H1 (cell line): ENCODE data around the gene ADAMTS3. TPM values are rescaled to one million over a fixed set of nuclear protein-coding genes. Genes with fewer than 3 reads are reported as not detected.

Experiments used
- CTCF ChIA-PET: fragments of 300-600 bp; sonication (Branson Sonifier 250); formaldehyde crosslinking; loops from one replicate; lab custom pipeline; 2021; ENCODE audit not compliant: partially characterized antibody; lab: Charles Lee
- POLR2A ChIA-PET: fragments of 300-600 bp; sonication (Branson Sonifier 250); formaldehyde crosslinking; loops from one replicate; lab custom pipeline; 2021; ENCODE audit warnings: inconsistent platforms; ENCODE audit not compliant: partially characterized antibody; lab: Charles Lee
- DNase-seq, 2 experiments: peaks; one replicate each; pipeline versions ENCODE4 v3.0.0 to v3.0.0-alpha.2; 2010 to 2022; ENCODE audit warnings: low spot score in 2 of 2, low read depth in 1 of 2, mixed read lengths in 1 of 2
- FAIRE-seq: peaks from 2 replicates; lab custom pipeline; 2011; peaks lifted over from hg19 to GRCh38; lab: Jason Lieb, UNC
- H2AFZ ChIP-seq: 2 replicates; pipeline ENCODE4 v1.8.1; 2012; ENCODE audit warnings: low read length, inconsistent platforms
- H2AK5ac ChIP-seq: 2 replicates; pipeline ENCODE4 v1.6.1; 2013; ENCODE audit warnings: low read depth, low read length
- H2BK120ac ChIP-seq: replicated peaks from 2 replicates; pipeline ENCODE3; 2013; ENCODE audit warnings: low read depth, low read length, inconsistent platforms
- H2BK12ac ChIP-seq: 2 replicates; pipeline ENCODE4 v1.6.1; 2013; ENCODE audit warnings: low read depth, low read length
- H2BK15ac ChIP-seq: 2 replicates; pipeline ENCODE4 v1.6.1; 2013; ENCODE audit warnings: low read length
- H2BK20ac ChIP-seq: 2 replicates; pipeline ENCODE4 v1.6.1; 2013; ENCODE audit warnings: low read length
- H2BK5ac ChIP-seq: 2 replicates; pipeline ENCODE4 v1.6.1; 2013; ENCODE audit warnings: low read depth, low read length
- H3K14ac ChIP-seq: 2 replicates; pipeline ENCODE4 v1.6.1; 2013; ENCODE audit warnings: inconsistent platforms; ENCODE audit not compliant: insufficient read length
- H3K18ac ChIP-seq: 2 replicates; pipeline ENCODE4 v1.6.1; 2013; ENCODE audit warnings: low read length; ENCODE audit errors: extremely low read depth
- H3K23ac ChIP-seq: 2 replicates; pipeline ENCODE4 v1.6.1; 2013; ENCODE audit warnings: inconsistent platforms; ENCODE audit not compliant: insufficient read length
- H3K23me2 ChIP-seq: 2 replicates; pipeline ENCODE4 v1.6.1; 2013; ENCODE audit warnings: low read depth, low read length
- H3K27ac ChIP-seq: 2 replicates; pipeline ENCODE4 v1.6.1; 2011; ENCODE audit warnings: low read depth, low read length, inconsistent platforms
- H3K27me3 ChIP-seq, 4 experiments: replicated peaks in 1 of 4; 1 replicate in 1 of 4; 2 replicates in 3 of 4; pipeline versions ENCODE4 v1.6.1 to v1.8.1; 2011 to 2013; ENCODE audit warnings: low read length in 3 of 4, mild to moderate bottlenecking in 3 of 4, inconsistent platforms in 2 of 4, mixed read lengths in 2 of 4, moderate library complexity in 1 of 4; ENCODE audit not compliant: control insufficient read depth in 3 of 4, insufficient read depth in 3 of 4; ENCODE audit errors: extremely low read depth in 1 of 4
- H3K36me3 ChIP-seq, 4 experiments: 2 replicates each; pipeline versions ENCODE4 v1.6.1 to v1.8.1; 2011 to 2013; ENCODE audit warnings: mild to moderate bottlenecking in 4 of 4, low read length in 3 of 4, moderate library complexity in 2 of 4, control low read depth in 1 of 4, inconsistent platforms in 1 of 4; ENCODE audit not compliant: insufficient read depth in 4 of 4, control insufficient read depth in 2 of 4
- H3K4ac ChIP-seq: replicated peaks from 2 replicates; pipeline ENCODE3; 2013; ENCODE audit warnings: low read length, low read depth, mixed read lengths, inconsistent platforms; ENCODE audit not compliant: insufficient read length
- H3K4me1 ChIP-seq, 4 experiments: replicated peaks in 1 of 4; 1 replicate in 1 of 4; 2 replicates in 3 of 4; pipeline versions ENCODE4 v1.6.1 to v1.8.1; 2011 to 2013; ENCODE audit warnings: low read length in 3 of 4, inconsistent platforms in 2 of 4, mixed read lengths in 1 of 4; ENCODE audit not compliant: insufficient read depth in 4 of 4, control insufficient read depth in 3 of 4
- H3K4me2 ChIP-seq, 2 experiments: 2 replicates each; pipeline versions ENCODE4 v1.6.1 to v1.8.1; 2011 to 2013; ENCODE audit warnings: low read depth in 2 of 2, low read length in 2 of 2, control low read depth in 1 of 2, inconsistent platforms in 1 of 2, mild to moderate bottlenecking in 1 of 2; ENCODE audit not compliant: insufficient read depth in 1 of 2
- H3K4me3 ChIP-seq, 4 experiments: fragments of 200-600, 300-600 bp in 1 of 4; sonication (generic), shearing (Covaris generic), sonication (Bioruptor Twin) in 1 of 4; 2 replicates each; pipeline versions ENCODE4 v1.5.1 to v1.8.1; 2011 to 2016; ENCODE audit warnings: low read length in 4 of 4, low read depth in 3 of 4, control low read depth in 2 of 4, inconsistent platforms in 2 of 4, mild to moderate bottlenecking in 2 of 4, mixed read lengths in 1 of 4, moderate library complexity in 1 of 4; ENCODE audit not compliant: insufficient read depth in 2 of 4; ENCODE audit errors: extremely low read depth in 1 of 4
- H3K56ac ChIP-seq: replicated peaks from 2 replicates; pipeline ENCODE3; 2013; ENCODE audit warnings: low read depth, mild to moderate bottlenecking, mixed read lengths, low read length, inconsistent platforms; ENCODE audit not compliant: insufficient read length
- H3K79me1 ChIP-seq: 2 replicates; pipeline ENCODE4 v1.6.1; 2013; ENCODE audit warnings: low read depth, low read length, control low read depth
- H3K79me2 ChIP-seq, 2 experiments: 2 replicates each; pipeline versions ENCODE4 v1.6.1 to v1.8.1; 2012 to 2013; ENCODE audit warnings: low read length in 2 of 2, mild to moderate bottlenecking in 2 of 2, inconsistent platforms in 1 of 2; ENCODE audit not compliant: insufficient read depth in 2 of 2, control insufficient read depth in 1 of 2
- H3K9ac ChIP-seq, 4 experiments: replicated peaks in 1 of 4; 1 replicate in 1 of 4; 2 replicates in 3 of 4; pipeline versions ENCODE4 v1.6.1 to v1.8.1; 2011 to 2013; ENCODE audit warnings: low read depth in 3 of 4, low read length in 3 of 4, control low read depth in 2 of 4, mild to moderate bottlenecking in 2 of 4, moderate library complexity in 2 of 4, inconsistent platforms in 1 of 4; ENCODE audit errors: extremely low read depth in 1 of 4
- H3K9me3 ChIP-seq, 2 experiments: 2 replicates each; pipeline versions ENCODE4 v1.6.1 to v1.8.1; 2012 to 2013; ENCODE audit warnings: mild to moderate bottlenecking in 2 of 2, moderate library complexity in 2 of 2, control low read depth in 1 of 2, inconsistent platforms in 1 of 2, low read depth in 1 of 2, low read length in 1 of 2, mixed read lengths in 1 of 2; ENCODE audit not compliant: insufficient read depth in 2 of 2
- H4K20me1 ChIP-seq, 2 experiments: replicated peaks in 1 of 2; 2 replicates each; pipeline versions ENCODE3 to v1.8.1; 2011 to 2013; ENCODE audit warnings: inconsistent platforms in 2 of 2, low read length in 2 of 2, mild to moderate bottlenecking in 1 of 2; ENCODE audit not compliant: insufficient read depth in 2 of 2, control insufficient read depth in 1 of 2
- H4K5ac ChIP-seq: 2 replicates; pipeline ENCODE4 v1.6.1; 2013; ENCODE audit warnings: low read length, low read depth, mixed read lengths, inconsistent platforms; ENCODE audit not compliant: insufficient read length
- H4K8ac ChIP-seq: 2 replicates; pipeline ENCODE4 v1.8.0; 2013; ENCODE audit warnings: mild to moderate bottlenecking, moderate library complexity, low read length, inconsistent platforms; ENCODE audit not compliant: insufficient read depth; ENCODE audit errors: extremely low read depth
- H4K91ac ChIP-seq: replicated peaks from 2 replicates; pipeline ENCODE3; 2013; ENCODE audit warnings: low read length, mixed read lengths, inconsistent platforms; ENCODE audit not compliant: insufficient read length
- BACH1 ChIP-seq: IDR thresholded peaks from 2 replicates; pipeline ENCODE4 v1.6.1; 2012; ENCODE audit warnings: low read length, improper control_type of control experiment
- CTCF ChIP-seq, 3 experiments: IDR thresholded peaks; 1 replicate in 2 of 3; 2 replicates in 1 of 3; pipeline versions ENCODE4 v1.5.1 to v1.6.1; 2011; ENCODE audit warnings: low read length in 3 of 3, mild to moderate bottlenecking in 3 of 3, inconsistent platforms in 2 of 3, low read depth in 1 of 3, moderate library complexity in 1 of 3; ENCODE audit not compliant: insufficient read depth in 1 of 3; ENCODE audit errors: control extremely low read depth in 1 of 3
- E2F6 ChIP-seq: IDR thresholded peaks from 2 replicates; pipeline ENCODE4 v1.6.1; 2012; ENCODE audit warnings: inconsistent platforms
- GTF2F1 ChIP-seq: IDR thresholded peaks from 2 replicates; pipeline ENCODE4 v1.6.1; 2012; ENCODE audit warnings: low read depth, low read length, improper control_type of control experiment, borderline replicate concordance
- POU5F1 ChIP-seq: IDR thresholded peaks from 2 replicates; pipeline ENCODE4 v1.6.1; 2011; ENCODE audit warnings: low read depth, mild to moderate bottlenecking, low read length, moderate library complexity
- RXRA ChIP-seq: IDR thresholded peaks from 2 replicates; pipeline ENCODE4 v1.6.1; 2011; ENCODE audit warnings: low read depth, mild to moderate bottlenecking, low read length, moderate library complexity; ENCODE audit not compliant: insufficient read depth
- TBP ChIP-seq: IDR thresholded peaks from 2 replicates; pipeline ENCODE4 v1.6.1; 2011; ENCODE audit warnings: low read depth, low read length, improper control_type of control experiment
- TEAD4 ChIP-seq: IDR thresholded peaks from 2 replicates; pipeline ENCODE4 v1.6.1; 2012; ENCODE audit warnings: low read depth, low read length, inconsistent platforms, mixed read lengths
- WGBS, 2 experiments: shearing (Covaris generic) in 1 of 2; methylation state at CpG; one replicate each; pipeline versions ENCODE4 v1.1.6 to v1.1.7; 2013 to 2015; ENCODE audit warnings: low lambda C conversion rate in 2 of 2, mixed read lengths in 2 of 2, inconsistent platforms in 1 of 2, low coverage in 1 of 2, missing lambda C conversion rate in 1 of 2; ENCODE audit not compliant: insufficient replicate concordance in 2 of 2, insufficient coverage in 1 of 2, insufficient read length in 1 of 2; ENCODE audit errors: extremely low coverage in 1 of 2, missing lambda C conversion rate in 1 of 2; 5-methylcytosine and 5-hydroxymethylcytosine counted together
- polyA plus RNA-seq, 7 experiments: library from polyadenylated mRNA; depleted of rRNA in 3 of 7; stranded (reverse) in 5 of 7; unstranded in 2 of 7; fragments of >200 nt in 5 of 7; fragments of 200-250 nt in 2 of 7; gene quantifications; 1 replicate in 5 of 7; 2 replicates in 1 of 7; 4 replicates in 1 of 7; pipeline versions ENCODE4 v1.2.1 to v1.2.3, GENCODE V29; 2011 to 2013; ENCODE audit warnings: missing spikeins in 2 of 7, mixed read lengths in 2 of 7
- total RNA-seq: library from RNA; stranded (reverse); fragmentation: NEBNext Ultra II Directional; extraction: Animal tissue kit (Norgen Biotek cat#: 25700); gene quantifications from 2 replicates; pipeline ENCODE4 v1.2.1, GENCODE V29; 2021

Gene ADAMTS3
- total and polyA plus RNA-seq, 2 of the 8 experiments (the other 6 are each of a cell fraction or from before 2014, with no cell fraction given): 1.3 to 3.4 TPM

GRCh38 chr4:72432282-72432681 lies 136.7 kb downstream of the ADAMTS3 start:
- DNase-seq (no peak), FAIRE-seq (no peak)
- WGBS, 2 experiments: 85% methylated on average over 7 of the region's 7 CpGs; no CpG with 5 or more reads in 1 of the 2 experiments
- H2BK5ac ChIP-seq: no peak overlapping the region
- H3K18ac ChIP-seq: no peak overlapping the region
- no peak overlapping the region for H2BK20ac ChIP-seq
- H3K4ac ChIP-seq: no peak overlapping the region
- H3K23me2 ChIP-seq: no peaks in the 10 kb centered on the region
- no peak overlapping the region for H3K9ac ChIP-seq
- no peak overlapping the region for H2AK5ac ChIP-seq
- no peak for TF ChIP-seq RXRA
- TF ChIP-seq GTF2F1: no peak
- no peak for TF ChIP-seq TEAD4
- no peak for TF ChIP-seq TBP
- TF ChIP-seq CTCF (IDR thresholded peaks at IDR 0.05; ENCODE audit: control extremely low read depth in 1 of 3, insufficient read depth in 1 of 3, low read depth in 1 of 3, low read length in 3 of 3): no peak
- TF ChIP-seq POU5F1: no peak
- TF ChIP-seq BACH1: no peak
- TF ChIP-seq E2F6: no peak
- no peak overlapping the region for H3K23ac ChIP-seq
- H3K9me3 ChIP-seq: no peaks in the 10 kb centered on the region
- H4K20me1 ChIP-seq: no peaks in the 10 kb centered on the region
- CTCF ChIA-PET: interaction anchor here (0.7 to 2.1 kb wide), 3 partner anchors 17 to 35 kb away, joined by 3 to 13 read pairs (median 4); no protein-coding TSS in a partner anchor
- H3K14ac ChIP-seq: no peak overlapping the region
- no peak overlapping the region for H3K4me3 ChIP-seq
- no peaks in the 10 kb centered on the region for H3K36me3 ChIP-seq
- no peak overlapping the region for H2BK15ac ChIP-seq
- no peak overlapping the region for H3K56ac ChIP-seq
- H3K79me2 ChIP-seq: no peaks in the 10 kb centered on the region
- no peak overlapping the region for H2BK120ac ChIP-seq
- POLR2A ChIA-PET: no interaction called here
- H3K4me1 ChIP-seq: no peaks in the 10 kb centered on the region
- no peak overlapping the region for H4K91ac ChIP-seq
- H3K27ac ChIP-seq: no peak overlapping the region
- H3K27me3 ChIP-seq: no peaks in the 10 kb centered on the region
- H2AFZ ChIP-seq: no peak overlapping the region
- no peak overlapping the region for H3K4me2 ChIP-seq
- no peak overlapping the region; the same call in 1 of the 2 replicates for H4K8ac ChIP-seq
- H3K79me1 ChIP-seq: no peaks in the 10 kb centered on the region
- H4K5ac ChIP-seq: no peak overlapping the region
- no peak overlapping the region for H2BK12ac ChIP-seq
